OCI-LY7 (cell line): Measurements from ENCODE around the gene THOP1. TPM values are rescaled to one million over a fixed set of nuclear protein-coding genes. Genes with fewer than 3 reads are reported as not detected.

Source experiments
- BruUV-seq: library from RNA; stranded (reverse); fragments of 400-500 nt; replicated peaks from 2 replicates; lab custom pipeline; 2021; lab: Mats Ljungman, UMichigan
- CTCF ChIA-PET: fragments of 300-600 bp; sonication (Branson Sonifier 250); formaldehyde crosslinking; loops from one replicate; lab custom pipeline; 2022; ENCODE audit warnings: antibody characterized with exemption; ENCODE audit not compliant: unreplicated experiment; lab: Charles Lee
- POLR2A ChIA-PET: fragments of 300-600 bp; sonication (Branson Sonifier 250); formaldehyde crosslinking; loops from one replicate; lab custom pipeline; 2022; ENCODE audit warnings: antibody characterized with exemption; lab: Charles Lee
- DNase-seq: peaks from one replicate; pipeline ENCODE4 v3.0.0-alpha.2; 2015; ENCODE audit warnings: low spot score
- H2AFZ ChIP-seq: fragments of 200-600 bp; sonication (generic), shearing (Covaris generic); 2 replicates; pipeline ENCODE4 v1.6.1; 2014; ENCODE audit warnings: mild to moderate bottlenecking, antibody characterized with exemption, low read length, moderate library complexity
- H3K27ac ChIP-seq: fragments of 200-600 bp; sonication (generic); 2 replicates; pipeline ENCODE4 v1.5.1; 2014; ENCODE audit warnings: mixed run types, low read depth, mild to moderate bottlenecking, moderate library complexity, low read length, inconsistent platforms; ENCODE audit not compliant: poor library complexity, severe bottlenecking
- H3K36me3 ChIP-seq: fragments of 200-600 bp; sonication (generic); 2 replicates; pipeline ENCODE4 v1.6.1; 2014; ENCODE audit warnings: mild to moderate bottlenecking, antibody characterized with exemption, low read length, moderate library complexity, mixed read lengths; ENCODE audit not compliant: insufficient read depth
- H3K4me1 ChIP-seq: fragments of 200-600 bp; sonication (generic); 2 replicates; pipeline ENCODE4 v1.5.1; 2014; ENCODE audit warnings: mild to moderate bottlenecking, low read length; ENCODE audit not compliant: insufficient read depth, poor library complexity, severe bottlenecking
- H3K4me2 ChIP-seq: fragments of 200-600 bp; sonication (generic); 2 replicates; pipeline ENCODE4 v1.6.1; 2014; ENCODE audit warnings: mild to moderate bottlenecking, low read length
- H3K4me3 ChIP-seq: fragments of 200-600 bp; sonication (generic); 2 replicates; pipeline ENCODE4 v1.5.1; 2014; ENCODE audit warnings: mild to moderate bottlenecking, low read depth, low read length; ENCODE audit not compliant: poor library complexity, severe bottlenecking
- H3K79me2 ChIP-seq: fragments of 200-600 bp; sonication (generic); 2 replicates; pipeline ENCODE4 v1.6.1; 2016; ENCODE audit warnings: low read depth, mild to moderate bottlenecking, low read length, moderate library complexity, mixed read lengths; ENCODE audit not compliant: insufficient read depth
- H3K9me2 ChIP-seq: fragments of 200-600 bp; sonication (generic); 2 replicates; pipeline ENCODE4 v1.6.1; 2016; ENCODE audit warnings: mild to moderate bottlenecking, low read length, mixed read lengths; ENCODE audit not compliant: insufficient read depth
- H3K9me3 ChIP-seq: fragments of 200-600 bp; sonication (generic); 2 replicates; pipeline ENCODE4 v1.6.1; 2014; ENCODE audit warnings: mild to moderate bottlenecking, mixed run types, low read length, mixed read lengths
- H4K20me1 ChIP-seq: fragments of 200-600 bp; sonication (generic); 2 replicates; pipeline ENCODE4 v1.6.1; 2014; ENCODE audit warnings: mild to moderate bottlenecking, antibody characterized with exemption, low read length, moderate library complexity, mixed read lengths; ENCODE audit not compliant: insufficient read depth
- EZH2phosphoT487 ChIP-seq: fragments of 200-600 bp; sonication (generic); IDR thresholded peaks from 2 replicates; pipeline ENCODE4 v1.6.1; 2018; ENCODE audit warnings: low read depth, borderline replicate concordance, mild to moderate bottlenecking, mixed run types, antibody characterized with exemption, low read length, moderate library complexity, mixed read lengths
- intact Hi-C: fragments of 100-400 bp; cut with micrococcal nuclease; formaldehyde crosslinking; loops from one replicate; pipeline ENCODE4 v1.10.0; 2022; ENCODE audit not compliant: unreplicated experiment
- total RNA-seq, 2 experiments: library from RNA; depleted of rRNA in 1 of 2; stranded (reverse); fragments of >200 nt in 1 of 2; shearing (Covaris generic) in 1 of 2; gene quantifications; 2 replicates each; pipeline ENCODE4 v1.2.3, GENCODE V29; 2014 to 2022
- TF ChIP-seq, protein P1 (sequence below): fragments of 200-600 bp; sonication (generic); conservative IDR thresholded peaks from 2 replicates; pipeline ENCODE4 v1.5.1; 2014; ENCODE audit warnings: mild to moderate bottlenecking, antibody characterized with exemption, low read length, moderate library complexity, mixed read lengths

The THOP1 gene
- total RNA-seq, 2 experiments from 2014 or later: 170 to 191 TPM

DNA sequence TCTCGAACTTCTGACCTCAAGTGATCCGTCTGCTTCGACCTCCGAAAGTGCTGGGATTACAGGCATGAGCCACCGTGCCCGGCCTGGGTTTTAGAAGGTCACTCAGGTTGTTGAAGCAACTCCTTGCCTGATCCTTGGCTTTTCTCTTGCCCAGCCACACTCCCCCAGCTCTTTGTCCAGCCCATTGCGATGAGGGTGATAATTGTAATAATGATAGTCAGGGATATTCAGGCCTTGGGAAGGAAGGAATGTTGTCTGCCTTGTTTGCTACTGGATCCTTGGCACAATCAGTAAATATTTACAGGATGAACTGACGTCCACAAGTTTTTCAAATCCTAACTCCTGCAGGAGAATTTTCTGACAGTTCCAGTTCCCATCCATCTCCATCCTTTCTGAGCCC, 1.8 kb downstream of the THOP1 start:
- Histone ChIP-seq H3K27ac (no peak overlapping the region), H3K4me3 (peak overlapping the region; percentile 94), H3K4me2 (peak overlapping the region; percentile 92)

DNA sequence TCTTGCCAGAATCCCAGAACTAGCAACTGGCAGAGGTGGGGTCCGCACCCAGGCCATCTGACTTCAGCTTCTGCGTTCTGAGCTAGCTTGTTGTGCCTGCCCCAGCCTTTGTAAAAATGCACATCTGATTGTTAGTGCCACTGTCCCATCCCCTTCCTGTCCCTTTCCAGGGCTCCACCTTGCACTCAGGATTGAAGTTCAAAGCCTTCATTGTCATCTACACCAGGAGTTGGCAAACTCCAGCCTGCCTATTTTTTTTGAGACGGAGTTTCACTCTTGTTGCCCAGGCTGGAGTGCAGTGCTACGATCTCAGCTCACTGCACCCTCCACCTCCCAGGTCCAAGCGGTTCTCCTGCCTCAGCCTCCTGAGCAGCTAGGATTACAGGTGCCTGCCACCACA, 2.9 kb downstream of the THOP1 start:
- no peaks in the 10 kb centered on the region for H3K9me3 ChIP-seq
- intact Hi-C loops: no loop called here
- no peak overlapping the region; the same call in 1 of the 2 replicates for H3K4me2 ChIP-seq
- peaks cover 60% of the 10 kb centered on the region for H3K36me3 ChIP-seq
- H4K20me1 ChIP-seq: peaks cover 12% of the 10 kb centered on the region
- peaks cover 42% of the 10 kb centered on the region for H3K79me2 ChIP-seq
- CTCF ChIA-PET: no interaction called here
- no peak overlapping the region for H3K4me3 ChIP-seq
- no peak overlapping the region for H2AFZ ChIP-seq
- TF ChIP-seq, protein P1, sequence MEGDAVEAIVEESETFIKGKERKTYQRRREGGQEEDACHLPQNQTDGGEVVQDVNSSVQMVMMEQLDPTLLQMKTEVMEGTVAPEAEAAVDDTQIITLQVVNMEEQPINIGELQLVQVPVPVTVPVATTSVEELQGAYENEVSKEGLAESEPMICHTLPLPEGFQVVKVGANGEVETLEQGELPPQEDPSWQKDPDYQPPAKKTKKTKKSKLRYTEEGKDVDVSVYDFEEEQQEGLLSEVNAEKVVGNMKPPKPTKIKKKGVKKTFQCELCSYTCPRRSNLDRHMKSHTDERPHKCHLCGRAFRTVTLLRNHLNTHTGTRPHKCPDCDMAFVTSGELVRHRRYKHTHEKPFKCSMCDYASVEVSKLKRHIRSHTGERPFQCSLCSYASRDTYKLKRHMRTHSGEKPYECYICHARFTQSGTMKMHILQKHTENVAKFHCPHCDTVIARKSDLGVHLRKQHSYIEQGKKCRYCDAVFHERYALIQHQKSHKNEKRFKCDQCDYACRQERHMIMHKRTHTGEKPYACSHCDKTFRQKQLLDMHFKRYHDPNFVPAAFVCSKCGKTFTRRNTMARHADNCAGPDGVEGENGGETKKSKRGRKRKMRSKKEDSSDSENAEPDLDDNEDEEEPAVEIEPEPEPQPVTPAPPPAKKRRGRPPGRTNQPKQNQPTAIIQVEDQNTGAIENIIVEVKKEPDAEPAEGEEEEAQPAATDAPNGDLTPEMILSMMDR: no peak
- no peak for TF ChIP-seq EZH2phosphoT487
- no peaks in the 10 kb centered on the region for H3K9me2 ChIP-seq
- peaks cover 40% of the 10 kb centered on the region for H3K4me1 ChIP-seq
- POLR2A ChIA-PET: no interaction called here
- no TSS peak for BruUV-seq
- DNase-seq: no peak
- H3K27ac ChIP-seq: no peak overlapping the region

More for the DNA sequence above, 1.8 kb downstream of the THOP1 start:
- Histone ChIP-seq H3K4me1 (peaks cover 41% of the 10 kb centered on the region), H2AFZ (no peak overlapping the region), H3K36me3 (peaks cover 50% of the 10 kb centered on the region), H4K20me1 (peaks cover 12% of the 10 kb centered on the region), H3K9me2 (no peaks in the 10 kb centered on the region), H3K9me3 (no peaks in the 10 kb centered on the region), H3K79me2 (peaks cover 51% of the 10 kb centered on the region)
- BruUV-seq: no TSS peak
- ChIA-PET POLR2A (no interaction called here), CTCF (no interaction called here)
- TF ChIP-seq EZH2phosphoT487: no peak
- TF ChIP-seq, protein P1: no peak
- no peak for DNase-seq
- intact Hi-C loops: no loop called here

DNA sequence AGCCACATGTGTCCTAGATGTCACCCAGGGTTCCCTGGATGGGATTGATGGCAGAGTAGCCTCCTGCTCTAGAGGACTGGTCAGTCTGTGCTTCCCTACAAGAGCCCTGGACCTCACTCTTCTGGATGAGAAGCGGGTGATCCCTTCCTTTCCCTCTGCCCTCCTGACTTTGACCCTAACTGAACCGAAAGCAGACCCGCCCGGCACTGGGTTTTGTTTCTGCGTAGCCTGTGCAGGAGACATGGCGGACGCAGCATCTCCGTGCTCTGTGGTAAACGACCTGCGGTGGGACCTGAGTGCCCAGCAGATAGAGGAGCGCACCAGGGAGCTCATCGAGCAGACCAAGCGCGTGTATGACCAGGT, 4.9 kb downstream of the THOP1 start:
- H3K9me2 ChIP-seq: no peaks in the 10 kb centered on the region
- ChIA-PET CTCF (no interaction called here), POLR2A (no interaction called here)
- no peak overlapping the region for H3K27ac ChIP-seq
- peaks cover 36% of the 10 kb centered on the region for H3K79me2 ChIP-seq
- peaks cover 23% of the 10 kb centered on the region for H3K4me1 ChIP-seq
- DNase-seq: no peak
- no peak overlapping the region for H3K4me3 ChIP-seq
- no peak overlapping the region for H3K4me2 ChIP-seq
- intact Hi-C loops: no loop called here
- H2AFZ ChIP-seq: no peak overlapping the region
- peaks cover 12% of the 10 kb centered on the region for H4K20me1 ChIP-seq
- H3K9me3 ChIP-seq: no peaks in the 10 kb centered on the region
- no peak for TF ChIP-seq EZH2phosphoT487
- TF ChIP-seq, protein P1: no peak
- BruUV-seq: no TSS peak
- H3K36me3 ChIP-seq: peaks cover 79% of the 10 kb centered on the region
